ENCODE results near the gene CPD.
A peak's percentile ranks its signal among the peaks of the same experiment; 100 is the strongest.
"Not testable (repeated sequence)": the region's sequence is repeated elsewhere in the genome, so short reads cannot be mapped to it uniquely, and the experiment has no call there.

Gene CPD

GRCh38 chr17:30427611-30428010, 48.9 kb downstream of the CPD start:
- no peak for DNase-seq (ENCODE audit: low spot score)

DNA sequence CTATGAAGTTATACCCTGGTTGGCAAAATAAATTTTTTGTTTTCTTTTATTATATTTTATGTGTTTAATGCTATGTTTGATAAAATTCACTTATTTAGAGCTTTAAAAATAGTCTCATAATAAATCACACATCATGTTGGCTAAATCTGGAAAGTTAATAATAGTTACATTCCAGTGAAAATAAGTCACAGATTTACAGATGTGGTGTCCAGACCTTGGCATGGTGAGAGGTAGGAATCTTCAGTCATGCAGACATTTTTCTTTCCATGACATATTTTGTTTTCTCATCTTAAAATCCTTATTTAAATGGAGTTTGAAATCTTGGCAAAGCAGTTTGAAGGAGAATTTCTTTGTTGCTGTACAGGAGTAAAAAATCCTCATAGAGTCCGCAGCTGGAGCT, 50.4 kb downstream of the CPD start:
- DNase-seq (ENCODE audit: low spot score): no peak

- peak; percentile 10 for DNase-seq (ENCODE audit: low spot score)
Observed at GRCh38 chr17:30433514-30433913, 54.8 kb downstream of the CPD start.

DNA sequence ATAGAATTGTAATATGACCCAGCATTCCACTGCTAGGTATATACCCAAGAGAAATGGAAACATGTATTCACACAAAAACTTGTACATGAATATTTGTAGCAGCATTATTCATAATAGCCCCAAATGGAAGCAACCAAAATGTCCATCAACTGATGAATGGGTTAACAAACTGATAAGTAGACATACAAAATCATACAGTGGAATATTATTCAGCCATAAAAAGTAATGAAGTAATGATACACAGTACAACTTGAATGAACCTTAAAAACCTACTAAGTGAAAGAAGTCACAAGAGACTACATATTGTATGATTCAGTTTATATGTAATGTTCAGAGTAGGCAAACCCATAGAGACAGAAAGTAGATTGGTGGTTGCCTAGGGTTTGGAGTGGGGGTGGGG, 58.0 kb downstream of the CPD start:
- DNase-seq (ENCODE audit: low spot score): no peak

- DNase-seq (ENCODE audit: low spot score): no peak
Observed at GRCh38 chr17:30443721-30444120, 65.0 kb downstream of the CPD start.

- not testable (repeated sequence) for DNase-seq (ENCODE audit: low spot score)
Observed at GRCh38 chr17:30446640-30447039, 67.9 kb downstream of the CPD start.

- no peak for DNase-seq (ENCODE audit: low spot score)
Observed at GRCh38 chr17:30449480-30449879, 70.8 kb downstream of the CPD start.

GRCh38 chr17:30450125-30451027, 71.6 kb downstream of the CPD start:
- DNase-seq (ENCODE audit: low spot score): no peak

DNA sequence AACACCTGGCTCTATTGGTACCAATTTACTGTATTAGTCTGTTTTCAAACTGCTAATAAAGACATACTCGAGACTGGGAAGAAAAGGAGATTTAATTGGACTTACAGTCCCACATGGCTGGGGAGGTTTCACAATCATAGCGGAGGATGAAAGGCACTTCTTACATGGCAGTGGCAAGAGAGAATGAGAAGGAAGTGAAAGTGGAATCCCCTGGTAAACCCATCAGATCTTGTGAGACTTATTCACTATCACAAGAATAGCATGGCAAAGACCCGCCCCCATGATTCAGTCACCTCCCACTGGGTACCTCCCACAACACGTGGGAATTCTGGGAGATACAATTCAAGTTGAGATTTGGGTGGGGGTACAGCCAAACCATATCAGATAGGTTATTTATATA, 75.9 kb downstream of the CPD start:
- DNase-seq (ENCODE audit: low spot score): no peak

- no peak for DNase-seq (ENCODE audit: low spot score)
Observed at GRCh38 chr17:30458371-30458770, 79.6 kb downstream of the CPD start.

GRCh38 chr17:30458797-30459413, 80.2 kb downstream of the CPD start:
- not testable (repeated sequence) for DNase-seq (ENCODE audit: low spot score)

DNA sequence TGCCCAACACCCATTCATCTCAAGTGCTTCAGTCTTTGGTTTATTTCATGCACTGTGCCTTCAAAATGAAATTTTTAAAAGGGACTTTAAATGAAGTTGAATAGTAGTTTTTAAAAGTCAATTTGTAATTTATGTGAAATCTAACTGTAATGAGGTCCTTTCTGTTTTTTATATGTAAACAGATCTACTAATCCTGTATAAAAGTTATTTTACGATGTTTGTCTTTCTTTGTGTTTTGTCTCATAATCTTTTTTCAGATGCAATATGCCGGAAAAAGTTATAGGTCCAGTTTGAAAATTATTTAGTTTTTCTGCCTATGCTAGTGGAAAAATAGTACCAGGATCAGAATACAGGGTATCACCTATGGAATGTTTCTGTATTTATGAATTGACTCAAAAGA, 89.7 kb downstream of the CPD start:
- no peak for DNase-seq (ENCODE audit: low spot score)

DNA sequence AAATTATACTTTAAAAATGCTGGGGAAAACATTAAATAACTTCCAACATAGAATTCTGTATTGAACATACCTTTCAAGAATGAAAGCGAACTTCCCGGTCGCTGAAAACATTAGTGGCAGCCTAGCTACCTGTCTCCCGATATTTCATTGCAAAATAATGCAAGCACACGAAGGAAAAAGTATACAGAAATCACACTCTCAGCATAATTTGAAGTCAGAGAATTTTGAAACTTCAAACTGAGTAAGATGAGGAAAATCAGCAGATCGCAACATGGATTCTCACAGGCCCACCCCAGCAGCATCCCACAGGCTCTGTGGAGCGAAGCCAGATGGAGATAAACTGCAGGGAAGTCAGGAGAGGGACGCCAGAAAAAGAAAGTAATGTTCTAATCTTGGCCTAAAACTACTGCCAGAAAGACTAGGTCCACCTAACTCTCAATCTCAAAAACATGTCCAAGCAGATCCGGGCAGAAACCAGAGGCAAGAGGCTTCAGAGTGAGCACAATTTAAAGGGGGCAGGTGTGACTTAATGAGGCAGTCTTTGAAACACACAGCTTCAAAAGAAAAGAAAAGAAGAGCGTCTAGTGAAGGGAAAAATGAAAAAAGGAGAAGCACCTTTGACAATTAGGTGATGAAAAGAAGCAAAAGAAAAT, 93.6 kb downstream of the CPD start:
- no peak for DNase-seq (ENCODE audit: low spot score)

DNA sequence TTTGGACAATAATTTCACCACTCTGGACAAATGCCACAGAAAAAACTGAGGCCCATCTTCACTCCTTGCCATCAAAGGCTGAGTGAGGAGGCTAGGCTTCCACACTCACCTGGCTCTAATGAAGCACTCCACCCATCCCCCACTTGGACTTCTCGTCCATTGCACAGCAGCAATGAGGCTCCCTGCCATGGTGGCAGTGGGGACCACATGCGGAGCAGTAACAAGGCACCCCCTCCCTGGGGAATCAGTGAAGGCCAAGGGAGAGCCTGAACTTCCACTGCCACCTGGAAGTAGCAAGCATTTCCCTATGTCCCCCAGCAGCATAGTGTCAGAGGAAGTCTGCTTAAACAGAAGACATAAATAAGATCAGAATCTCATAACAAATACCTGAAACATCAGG, 96.5 kb downstream of the CPD start:
- no peak for DNase-seq (ENCODE audit: low spot score)

- DNase-seq (ENCODE audit: low spot score): peak; percentile 47
Observed at GRCh38 chr17:30476726-30477082, 98.0 kb downstream of the CPD start.

GRCh38 chr17:30477083-30477773, 98.5 kb downstream of the CPD start, which contains the start of gene GOSR1:
Gene GOSR1, plus strand, starts transcription at chr17:30477408. Its CDS starts 26 bp downstream, at chr17:30477434.
- peak; percentile 96 for DNase-seq (ENCODE audit: low spot score)

GRCh38 chr17:30477774-30478115, 99.0 kb downstream of the CPD start:
- DNase-seq (ENCODE audit: low spot score): no peak

DNA sequence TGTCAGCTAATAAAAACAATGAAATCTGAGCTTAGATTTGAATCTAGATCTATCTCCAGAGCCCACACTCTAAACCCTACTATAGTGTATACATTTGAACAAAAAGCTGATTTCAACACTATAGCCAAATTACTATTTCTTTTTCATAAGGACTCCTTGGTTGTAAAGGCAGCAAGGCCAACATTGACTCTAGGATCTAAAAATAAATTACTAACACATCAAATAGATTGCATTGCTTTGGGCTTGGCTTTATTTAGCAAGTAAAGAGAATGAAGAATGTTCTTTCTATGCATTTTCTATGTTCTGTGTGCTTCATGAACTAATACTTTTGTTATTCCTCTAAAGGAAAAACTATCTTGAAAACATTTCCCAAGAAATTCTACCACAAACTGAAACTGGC, 103.8 kb downstream of the CPD start:
- DNase-seq (ENCODE audit: low spot score): no peak

DNA sequence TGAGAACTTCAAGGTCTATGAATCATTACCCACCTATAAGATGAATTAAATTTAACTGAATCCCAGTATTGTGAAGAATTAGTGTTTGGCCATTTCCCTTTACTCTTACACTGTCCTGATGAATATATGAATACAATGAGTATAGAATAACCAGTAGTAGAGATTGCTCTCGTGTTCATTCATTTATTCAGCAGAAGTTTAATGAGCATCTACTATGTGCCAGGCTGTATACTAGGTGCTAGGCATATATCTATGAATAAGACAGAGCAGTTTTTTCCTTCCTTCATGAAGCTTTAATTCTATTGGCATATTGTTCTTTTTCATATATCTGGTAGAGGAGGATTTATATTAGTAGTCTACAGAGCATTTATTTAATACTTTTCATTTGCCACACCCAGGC, 104.4 kb downstream of the CPD start:
- no peak for DNase-seq (ENCODE audit: low spot score)

GRCh38 chr17:30493780-30494179, 115.1 kb downstream of the CPD start:
- DNase-seq (ENCODE audit: low spot score): no peak

DNA sequence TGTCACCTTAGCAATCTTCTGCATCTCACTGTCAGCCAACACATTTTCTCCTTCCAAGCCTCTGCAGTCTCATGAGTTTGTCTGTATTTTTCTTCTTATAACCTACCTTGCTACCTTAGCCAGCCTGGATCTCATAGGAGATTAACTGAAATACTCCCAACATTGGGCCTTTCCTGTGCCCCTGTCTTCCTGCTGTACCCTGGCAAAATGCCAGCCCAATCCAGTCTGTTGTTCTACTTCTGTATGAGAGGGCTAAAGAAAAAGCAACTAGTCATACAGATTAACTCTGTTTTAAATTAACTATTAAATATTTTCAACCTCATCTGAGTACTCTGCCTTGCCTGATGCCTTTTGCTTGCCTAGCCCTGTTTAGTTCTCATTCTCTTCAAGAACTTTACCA, 116.9 kb downstream of the CPD start:
- DNase-seq (ENCODE audit: low spot score): no peak

DNA sequence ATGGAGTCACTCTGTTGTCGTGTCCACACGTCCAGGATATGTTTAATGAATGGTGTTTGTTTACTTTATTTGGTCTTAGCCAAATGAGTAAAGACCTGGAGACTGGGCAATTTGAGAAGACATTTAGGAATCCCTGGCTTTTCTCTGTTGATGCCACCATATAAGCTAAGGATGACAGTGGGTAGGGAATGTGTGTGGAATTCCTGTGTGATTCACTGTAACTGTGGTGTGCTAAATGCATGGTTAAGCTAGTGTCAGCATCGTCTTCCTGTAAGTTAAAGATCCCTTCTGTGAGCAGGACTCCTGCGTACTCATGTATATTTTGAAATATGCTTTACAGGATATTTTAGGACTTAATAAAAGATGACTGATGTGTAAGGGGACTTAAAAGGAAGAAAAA, 124.8 kb downstream of the CPD start:
- DNase-seq (ENCODE audit: low spot score): no peak
